GM21423 (cell line): ENCODE measurements around the gene AKAIN1.

Experiments
- ATAC-seq: cut with Tn5 transposase; IDR thresholded peaks from one replicate; pipeline ENCODE4 v1.9.1; 2021; ENCODE audit warnings: mild to moderate bottlenecking, moderate library complexity; ENCODE audit not compliant: unreplicated experiment

Gene AKAIN1, protein sequence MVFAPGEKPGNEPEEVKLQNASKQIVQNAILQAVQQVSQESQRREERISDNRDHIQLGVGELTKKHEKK

DNA sequence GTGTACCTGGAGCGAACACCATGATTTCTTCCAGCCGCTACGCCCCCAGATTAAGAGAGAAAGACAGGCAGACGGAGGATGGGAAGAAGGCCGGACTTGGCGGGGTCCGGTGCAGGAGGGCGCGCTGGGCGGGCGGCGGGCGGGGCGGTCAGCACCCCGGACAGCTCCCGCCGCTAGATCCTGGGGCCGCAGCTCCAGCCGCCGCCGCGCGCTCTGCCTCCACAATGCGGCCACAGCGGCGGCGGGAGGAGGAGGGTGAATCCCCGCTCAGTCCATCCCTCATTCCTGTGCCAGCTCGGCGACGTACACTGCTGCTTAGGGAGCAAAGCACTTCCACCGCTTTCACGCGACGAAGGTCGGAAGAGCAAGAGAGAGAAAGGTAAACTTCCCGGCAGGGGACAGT is at the start of gene AKAIN1:
AKAIN1 (minus strand) TSS at position 226 of the 403 bp plus-strand sequence; CDS start at position 22, 204 bp downstream.
- peak; percentile 51 for ATAC-seq

DNA sequence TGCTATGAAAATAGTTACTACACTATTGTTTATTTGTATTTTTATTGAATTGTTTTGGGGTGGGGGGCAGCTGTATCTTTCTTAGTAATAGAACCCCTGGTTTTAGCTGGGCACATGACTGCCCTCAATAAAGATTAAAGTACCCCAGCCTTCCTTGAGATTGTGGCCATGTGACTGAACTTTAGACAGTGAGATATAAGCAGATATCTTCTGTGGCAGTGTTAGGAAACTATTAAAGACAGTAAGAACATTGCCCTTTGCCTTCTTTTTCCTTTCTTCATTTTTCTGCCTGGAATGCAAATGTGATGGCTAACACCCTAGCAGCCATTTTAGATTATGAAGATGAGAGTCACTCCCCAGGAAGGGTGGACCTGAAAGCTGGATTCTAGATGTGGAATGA is 47.9 kb upstream of the AKAIN1 start:
- no peak for ATAC-seq

DNA sequence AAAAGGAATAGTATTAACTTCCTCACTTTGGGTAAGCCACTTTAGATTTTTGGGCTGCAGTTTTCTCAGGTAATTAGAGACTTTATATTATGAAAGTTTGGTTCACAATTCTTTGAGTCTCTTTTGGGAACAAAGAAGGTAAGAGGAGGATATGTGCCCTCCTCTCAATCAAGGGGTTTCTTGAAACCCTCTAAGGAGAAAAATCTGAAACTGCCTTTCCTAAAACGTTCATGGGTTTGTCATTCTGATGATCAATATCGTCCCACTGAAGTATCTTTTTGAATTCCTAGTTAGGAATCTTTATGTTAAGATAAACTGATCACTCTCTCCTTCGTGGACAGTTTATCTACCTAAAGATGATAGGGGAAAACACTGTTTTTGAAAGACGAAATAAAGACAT is 42.4 kb upstream of the AKAIN1 start:
- ATAC-seq = no peak

DNA sequence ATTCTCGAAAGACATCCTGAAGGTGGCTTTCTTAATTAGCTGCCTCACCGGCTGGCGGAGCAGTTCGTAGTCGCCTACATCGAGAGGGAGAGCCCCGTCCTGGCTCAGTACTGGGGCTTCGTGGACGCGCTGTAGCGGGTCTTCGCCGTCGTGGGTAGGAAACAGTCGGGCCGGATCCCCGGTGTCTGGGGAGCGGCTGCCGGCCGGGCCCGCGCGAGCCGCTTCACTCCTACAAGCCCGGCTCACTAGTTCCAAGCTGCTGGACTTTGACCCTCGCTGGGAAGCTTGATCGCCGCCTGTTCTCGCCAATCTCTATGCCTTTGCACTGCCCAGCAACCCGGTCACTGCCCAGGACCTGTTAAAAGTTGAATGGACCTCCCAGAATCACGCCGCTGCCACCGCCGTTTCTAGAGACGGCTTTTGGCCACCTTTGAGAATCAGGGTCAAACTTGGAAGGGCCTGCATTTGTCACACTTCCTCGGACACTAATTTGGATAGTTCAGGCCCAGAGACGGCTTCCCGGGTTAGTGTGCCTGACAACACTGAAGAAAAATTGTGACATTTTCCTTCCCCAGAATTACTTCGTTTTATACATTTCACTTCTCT is 41.4 kb upstream of the AKAIN1 start:
- ATAC-seq = peak; percentile 32

DNA sequence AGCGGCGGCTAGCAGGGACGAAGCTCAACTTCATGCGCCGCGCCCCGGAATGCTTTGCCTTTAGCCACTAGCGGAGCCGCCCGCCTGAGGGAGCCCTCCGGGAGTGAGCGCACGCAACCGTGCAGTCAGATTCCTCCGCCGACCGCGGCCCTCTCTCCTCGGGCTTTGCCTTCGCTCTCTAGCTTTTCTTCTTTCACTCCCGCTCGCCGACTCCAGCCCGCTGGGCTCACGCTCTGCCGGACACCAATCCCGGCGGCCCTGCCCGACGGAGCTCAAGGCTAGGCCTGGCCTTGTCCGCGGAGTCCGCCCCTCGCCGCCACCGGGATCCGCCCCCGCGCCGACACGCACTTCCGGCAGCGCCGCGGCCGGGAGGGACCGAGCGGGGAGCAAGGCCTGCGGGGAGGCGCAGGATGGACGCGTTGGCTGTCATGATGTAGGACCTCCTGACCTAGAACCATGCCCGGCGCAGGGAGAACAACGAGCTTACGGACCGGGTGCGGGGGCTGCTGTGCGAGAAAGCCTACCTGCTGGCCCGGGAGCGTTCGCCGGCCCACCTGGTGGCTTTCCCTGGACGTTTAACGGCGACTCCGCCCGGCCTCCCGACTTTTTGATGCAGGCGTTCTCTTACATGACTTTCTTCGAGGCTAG is 40.8 kb upstream of the AKAIN1 start:
- peak; percentile 93 for ATAC-seq

DNA sequence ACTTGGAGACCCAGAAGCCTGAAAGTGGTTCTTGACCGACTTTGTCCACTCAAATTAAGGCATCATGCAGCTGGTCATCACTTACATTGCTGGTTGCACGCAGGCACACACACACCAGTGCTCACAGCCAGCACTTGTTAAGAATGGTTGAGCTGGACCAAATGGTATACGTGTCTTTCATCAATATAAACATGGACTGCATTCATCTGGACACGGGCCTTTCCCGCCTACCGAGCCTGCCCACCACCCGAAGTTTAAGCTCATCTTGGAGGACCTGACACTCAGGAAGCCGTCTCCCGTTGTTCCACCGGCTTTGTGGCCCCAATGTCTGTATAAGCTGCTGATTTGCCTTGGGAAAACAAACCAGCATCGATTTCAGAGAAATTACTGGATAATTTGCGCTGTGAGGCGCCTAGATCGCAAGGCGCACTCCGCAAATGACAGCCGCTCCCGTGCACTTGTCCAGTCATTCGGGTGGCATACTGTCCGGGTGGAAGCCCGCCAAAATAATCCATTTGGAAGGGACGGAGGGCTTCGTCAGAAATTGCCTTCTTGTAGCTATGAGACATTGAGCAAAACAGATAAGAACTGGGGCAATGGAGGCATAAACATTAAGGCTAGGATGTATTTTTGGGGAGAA is 40.1 kb upstream of the AKAIN1 start:
- peak; percentile 31 for ATAC-seq

DNA sequence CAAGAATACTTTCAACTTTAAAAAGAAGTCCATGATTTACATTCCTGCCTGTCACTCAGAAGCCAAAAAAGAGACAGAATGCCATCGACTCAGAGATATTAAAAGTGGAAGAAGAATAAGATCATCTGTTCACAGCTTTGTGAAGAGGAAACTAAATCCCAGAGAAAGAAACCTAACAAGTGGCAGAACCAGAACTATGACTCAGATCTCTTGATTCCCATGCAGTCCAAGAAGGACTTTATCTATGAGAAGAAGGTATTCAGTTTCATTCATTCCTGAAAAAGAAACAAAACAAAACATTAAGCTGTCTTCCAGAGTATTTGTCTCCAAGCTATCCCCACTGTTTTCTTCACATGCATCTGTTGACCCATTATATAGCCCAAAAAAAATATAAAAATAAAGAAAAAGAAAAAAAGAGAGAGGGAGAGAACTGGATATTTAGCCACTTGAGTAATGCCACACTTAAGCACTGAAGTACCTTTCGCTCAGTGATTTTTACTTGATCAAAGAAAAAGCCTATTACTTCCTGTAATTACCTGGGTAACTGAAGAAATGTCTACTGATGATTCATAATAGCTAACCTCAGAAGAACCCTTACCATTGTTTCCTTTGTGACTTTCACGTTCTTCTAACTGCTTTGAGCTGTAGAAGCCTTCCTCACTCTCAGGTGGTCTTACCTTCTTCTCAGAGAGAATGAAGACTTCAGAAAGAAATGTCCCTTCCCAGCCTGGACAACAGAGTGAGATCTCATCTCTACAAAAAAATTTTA is 17.7 kb upstream of the AKAIN1 start:
- no peak for ATAC-seq

DNA sequence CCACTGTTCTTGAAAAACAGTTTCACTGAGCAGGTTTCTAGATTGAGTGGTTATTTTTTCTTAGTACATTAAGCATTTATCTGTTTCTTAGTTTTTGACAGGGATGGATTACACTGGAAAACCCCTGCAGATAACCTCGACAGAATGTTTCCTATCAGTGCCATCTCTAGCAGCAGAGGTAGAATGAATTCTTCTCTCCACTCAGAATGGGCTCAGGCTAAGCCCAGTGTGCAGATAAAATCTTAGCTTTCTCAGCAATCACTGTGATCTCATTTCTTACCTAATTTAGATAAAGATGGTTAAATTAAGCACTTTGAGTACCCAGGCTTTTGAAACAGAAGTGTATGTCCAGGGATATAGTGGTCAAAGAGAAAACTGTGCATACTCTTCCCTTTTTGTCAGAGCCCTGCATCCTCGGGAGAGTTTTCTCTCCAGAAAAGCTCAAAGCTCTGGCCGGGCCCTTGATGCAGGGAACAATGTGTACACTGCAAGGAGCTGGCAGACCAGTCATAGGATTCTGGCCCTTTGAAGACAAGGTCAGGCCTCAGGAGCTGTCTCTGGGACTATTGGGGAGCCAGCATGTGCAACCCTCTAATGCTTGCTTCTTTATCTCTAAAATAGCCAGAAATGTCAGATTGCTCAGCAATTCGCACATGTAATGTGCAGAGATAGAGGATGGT is 10.6 kb upstream of the AKAIN1 start:
- no peak for ATAC-seq

DNA sequence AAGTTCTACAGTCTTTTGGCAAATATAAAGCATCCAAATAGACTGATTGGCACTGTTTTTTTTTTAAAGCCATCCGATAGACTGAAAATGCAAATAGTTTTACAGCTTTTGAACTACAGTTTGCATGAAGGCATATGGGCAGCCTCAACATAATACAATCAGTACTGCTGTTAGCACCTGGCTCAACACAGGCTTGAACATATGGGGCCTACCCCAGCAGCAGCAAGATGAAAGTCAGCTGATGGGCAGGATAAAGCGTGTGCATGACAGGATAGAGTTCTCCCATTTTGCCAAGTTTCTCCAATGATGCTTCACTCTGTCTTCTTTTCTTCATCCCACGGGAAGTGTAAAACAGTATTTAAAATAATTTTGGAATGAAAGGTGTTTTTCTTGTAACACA is 1.3 kb upstream of the AKAIN1 start:
- ATAC-seq = no peak

DNA sequence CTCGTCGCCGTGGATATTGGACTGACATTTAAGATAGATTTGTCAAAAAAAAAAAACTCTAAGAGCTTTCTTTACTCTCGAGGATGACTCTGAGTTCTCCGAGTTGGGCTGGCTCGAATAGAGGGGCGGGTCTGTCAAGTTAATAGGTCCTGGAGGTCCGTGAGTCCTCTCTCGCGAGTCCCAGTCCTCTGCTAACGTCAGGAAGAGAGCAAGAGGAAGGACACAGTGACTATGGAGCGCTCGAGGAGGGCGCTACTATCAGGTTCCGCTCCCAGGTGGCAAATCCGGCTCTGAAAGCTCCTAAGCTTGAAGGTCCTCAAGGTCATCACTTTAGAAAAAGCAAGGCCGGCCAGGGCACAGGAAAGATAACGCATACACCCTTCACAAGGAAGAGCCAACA is 404 bp upstream of the AKAIN1 start:
- no peak for ATAC-seq

DNA sequence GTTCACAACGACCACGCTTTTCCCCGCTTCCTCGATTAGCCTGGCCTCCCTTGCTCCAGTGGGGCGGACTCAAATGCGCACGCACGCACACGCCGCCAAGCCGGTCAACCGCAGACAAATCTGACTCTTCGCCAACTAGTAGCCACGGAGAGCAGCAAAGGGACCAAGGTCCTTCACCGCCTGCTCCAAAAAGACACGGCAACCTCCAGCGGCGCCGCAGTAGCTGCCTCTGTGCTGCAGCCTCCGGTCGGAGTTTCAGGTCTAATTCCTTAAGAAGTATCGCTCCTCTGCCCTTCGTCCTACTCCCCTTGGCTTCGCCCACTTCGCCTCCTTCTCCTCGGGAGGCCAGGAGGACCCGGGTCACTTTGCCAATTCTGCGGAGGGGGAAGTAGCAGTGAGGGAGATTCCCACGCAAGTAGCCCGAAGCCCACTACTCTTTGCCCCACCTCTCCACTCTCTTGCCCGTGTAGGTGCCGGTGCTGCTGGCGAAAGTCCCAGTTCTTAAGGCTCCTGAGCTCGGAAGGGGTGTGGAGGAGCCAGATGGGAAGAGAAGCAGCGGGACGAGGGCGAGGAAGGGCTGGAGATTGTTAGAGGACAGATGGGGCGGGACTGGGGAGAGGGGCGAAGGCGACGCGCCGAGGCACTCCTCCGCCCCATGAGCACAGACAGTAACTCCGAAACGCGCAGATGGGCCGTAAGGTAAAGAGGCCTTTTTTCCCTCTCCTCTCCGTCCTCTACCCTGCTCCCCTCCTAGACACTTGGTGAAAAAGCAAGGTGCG is 615 bp downstream of the AKAIN1 start:
- no peak for ATAC-seq

DNA sequence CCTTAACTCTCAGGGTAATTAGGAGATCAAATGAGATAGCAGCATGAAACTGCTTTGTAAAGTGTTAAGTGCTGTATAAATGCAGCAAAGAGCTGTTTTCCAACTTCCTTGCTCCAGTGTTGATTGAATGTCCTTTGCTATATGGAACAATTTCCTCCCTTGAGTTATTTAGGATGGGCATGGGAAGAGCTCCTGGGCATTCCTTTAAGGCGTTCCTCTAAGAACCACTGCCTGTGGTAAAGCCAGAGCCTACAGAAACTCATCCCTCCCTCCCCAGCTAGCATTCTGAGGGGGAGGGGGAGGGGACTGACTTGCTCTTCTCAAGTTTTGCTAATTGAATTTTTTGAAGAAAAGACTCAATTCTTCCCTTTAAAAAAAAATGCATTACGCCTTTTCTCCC is 1.4 kb downstream of the AKAIN1 start:
- ATAC-seq = no peak

DNA sequence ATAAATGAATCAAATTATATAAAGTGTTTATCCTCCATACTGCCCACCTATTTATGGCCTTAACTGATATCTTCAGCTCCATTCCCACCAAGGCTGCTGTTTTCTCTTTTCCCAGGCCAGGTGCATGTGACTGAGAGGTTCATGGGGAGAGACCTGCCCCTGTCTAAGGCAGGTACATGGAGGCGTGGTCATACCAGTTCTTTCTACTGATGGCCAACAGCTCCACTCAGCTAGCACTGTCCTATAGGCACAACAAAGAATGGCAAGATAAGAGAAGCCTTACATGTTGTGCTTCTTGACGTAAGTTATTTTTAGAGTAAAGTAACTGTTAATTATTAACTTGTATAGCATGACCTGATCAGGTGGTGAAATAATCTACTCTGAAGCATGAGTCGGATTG is 16.8 kb downstream of the AKAIN1 start:
- ATAC-seq = no peak

DNA sequence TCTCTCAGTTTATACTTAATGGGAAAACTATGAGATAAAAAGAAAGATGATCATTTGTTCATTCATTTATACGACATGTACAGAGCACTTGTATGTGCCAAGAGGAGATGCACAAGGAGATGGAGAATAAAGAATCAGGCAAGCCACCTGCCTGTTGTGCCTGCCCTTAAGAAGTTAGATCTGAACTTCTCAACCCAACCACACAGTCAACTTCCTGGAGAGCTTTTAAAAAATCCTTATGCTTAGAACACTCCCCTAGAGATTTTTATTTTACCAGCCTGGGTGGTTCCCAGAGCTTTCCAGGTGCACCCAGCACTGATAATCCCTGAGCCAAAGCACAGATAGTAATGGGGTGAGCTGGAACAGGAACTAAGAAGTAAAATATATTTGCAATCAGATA is 18.5 kb downstream of the AKAIN1 start:
- no peak for ATAC-seq

DNA sequence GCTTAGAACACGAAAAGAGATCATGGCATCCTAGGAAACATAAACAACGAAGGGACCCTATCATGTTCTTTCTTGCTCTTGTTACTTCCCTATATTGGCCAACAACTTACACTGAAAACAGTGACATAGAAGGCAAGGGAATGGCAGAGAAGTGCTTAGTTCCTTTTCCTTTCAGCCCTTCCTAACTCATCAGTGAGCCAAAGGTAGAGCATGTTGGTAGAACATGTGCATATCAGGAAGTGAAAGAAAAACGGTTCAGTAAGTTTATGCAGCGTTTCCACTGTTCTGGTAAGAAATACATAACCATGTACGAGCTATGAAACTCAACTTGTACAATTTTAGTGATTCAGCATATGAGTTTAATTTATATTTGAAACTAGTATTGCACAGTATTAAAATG is 21.7 kb downstream of the AKAIN1 start:
- peak; percentile 79 for ATAC-seq

DNA sequence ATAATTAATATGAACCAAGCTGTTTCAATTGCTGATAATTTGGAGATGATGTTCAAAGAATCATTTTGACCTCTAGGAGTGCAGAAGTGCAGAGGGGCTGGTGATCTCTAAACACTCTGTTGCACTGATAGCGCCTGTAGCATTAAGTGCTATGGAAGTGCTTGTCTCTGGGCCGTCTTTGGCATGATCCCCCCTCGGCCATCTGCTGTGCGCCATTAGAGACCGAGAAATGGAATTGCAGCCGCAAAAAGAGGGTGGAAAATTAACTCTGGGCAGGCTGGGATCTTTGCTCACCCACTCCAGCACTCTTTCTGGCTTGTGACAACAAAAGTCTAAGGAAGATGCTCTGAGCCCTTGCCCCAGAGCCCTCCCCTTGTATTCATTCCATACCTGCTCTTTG is 23.4 kb downstream of the AKAIN1 start:
- no peak for ATAC-seq

DNA sequence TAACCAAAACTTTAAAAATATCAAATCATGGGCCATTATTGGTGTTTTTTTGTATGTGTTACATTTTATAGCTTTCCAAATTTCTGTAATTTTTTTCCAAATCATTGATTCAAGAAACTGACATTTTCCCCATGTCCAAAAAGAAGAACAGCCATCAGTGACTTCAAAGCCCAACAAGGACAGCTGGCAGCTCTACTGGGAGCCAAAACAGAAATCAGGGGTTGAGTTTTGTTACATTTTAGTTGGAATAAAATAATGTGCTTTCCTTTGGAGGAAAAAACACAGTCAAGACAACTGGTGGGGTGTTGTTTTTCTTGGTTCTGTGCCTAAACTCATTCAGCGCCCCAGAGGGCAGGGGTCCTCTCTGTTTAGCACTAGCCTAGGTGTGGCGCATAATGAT is 23.8 kb downstream of the AKAIN1 start:
- no peak for ATAC-seq

DNA sequence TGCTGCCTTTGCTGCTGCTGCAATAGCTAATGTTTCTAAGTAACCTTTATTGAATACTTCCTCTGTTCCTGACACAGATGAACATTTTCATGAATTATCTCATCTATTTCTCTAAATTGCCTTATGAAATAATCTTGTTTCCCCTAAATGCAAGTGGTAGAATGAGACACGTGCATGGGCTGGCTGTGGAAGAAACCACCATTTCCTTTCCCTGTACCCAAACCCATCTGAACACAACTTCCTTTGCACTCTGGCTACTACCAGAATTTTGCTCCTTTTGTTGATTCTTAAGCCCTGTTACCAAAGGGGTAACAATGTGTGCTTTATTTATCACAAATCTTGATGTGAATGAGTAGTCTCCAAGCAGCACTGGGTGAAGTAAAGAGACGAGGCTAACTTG is 29.2 kb downstream of the AKAIN1 start:
- no peak for ATAC-seq

DNA sequence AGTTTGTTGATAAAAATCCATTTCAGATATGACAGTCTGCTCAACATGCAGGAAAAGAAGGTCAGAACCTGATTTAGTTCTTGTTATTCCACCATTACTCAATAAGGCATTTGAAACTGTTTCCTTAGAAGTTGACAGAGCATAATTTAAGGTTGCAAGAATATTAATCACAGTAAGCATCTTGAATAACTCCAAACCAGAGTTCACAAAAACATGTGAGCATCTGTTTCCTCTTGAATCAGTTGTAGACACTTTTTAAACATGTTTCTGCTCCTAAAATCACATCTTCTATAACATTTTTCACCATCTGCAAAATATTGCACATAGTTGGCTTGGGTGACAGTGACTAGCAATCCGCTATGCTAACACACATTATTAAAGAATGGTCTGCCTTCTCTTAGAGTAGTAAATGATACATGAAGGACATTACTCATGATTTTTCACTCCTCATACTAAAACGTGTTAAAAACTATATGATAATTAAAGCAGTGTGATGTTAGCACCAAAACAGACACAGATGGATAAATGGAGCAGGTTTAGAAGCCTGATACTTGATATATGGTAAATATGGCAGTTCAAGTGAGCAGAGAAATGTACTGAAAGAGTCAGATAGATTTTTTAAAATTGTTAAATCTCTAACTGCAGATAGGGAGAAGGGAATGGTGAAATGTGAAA is 30.3 kb downstream of the AKAIN1 start:
- ATAC-seq = no peak

DNA sequence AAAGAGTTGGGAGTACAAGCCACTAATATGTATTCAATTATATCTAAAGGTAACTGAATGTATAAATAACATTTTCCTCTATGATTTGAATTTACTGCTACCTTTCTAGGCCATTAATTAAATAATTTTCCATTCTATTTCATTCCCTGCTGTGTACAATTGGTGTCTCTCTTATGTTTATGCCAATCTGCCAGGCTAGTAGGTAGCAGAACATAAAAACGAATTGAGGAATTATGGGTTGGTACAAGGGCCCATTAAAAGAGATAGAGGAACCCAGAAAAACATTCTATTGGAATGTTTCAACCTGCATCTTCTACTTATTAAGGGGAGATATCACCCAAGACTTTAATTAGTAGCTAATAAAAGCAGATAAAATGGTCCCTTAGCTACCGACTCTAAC is 32.2 kb downstream of the AKAIN1 start:
- no peak for ATAC-seq
